Endothelial cell of umbilical vein (primary cell): ENCODE results near the gene DIDO1. TPM values are rescaled to one million over a fixed set of nuclear protein-coding genes. Genes with fewer than 3 reads are reported as not detected.

Source experiments
- BruUV-seq: library from RNA; stranded (reverse); fragments of 400-500 nt; replicated peaks from 2 replicates; lab custom pipeline; 2021; lab: Mats Ljungman, UMichigan
- CTCF ChIA-PET: fragments of 300-600, 350-600 bp; sonication (Branson Sonifier 250); formaldehyde crosslinking; loops from one replicate; lab custom pipeline; 2021; ENCODE audit warnings: antibody characterized with exemption, inconsistent platforms; lab: Charles Lee
- POLR2A ChIA-PET: fragments of 300-600, 350-600 bp; sonication (Branson Sonifier 250); formaldehyde crosslinking; loops from one replicate; lab custom pipeline; 2021; ENCODE audit warnings: antibody characterized with exemption, inconsistent platforms; lab: Charles Lee
- DNase-seq: peaks from one replicate; pipeline ENCODE4 v3.0.0-alpha.2; 2011; ENCODE audit warnings: low read depth, low spot score
- FAIRE-seq: peaks from 2 replicates; lab custom pipeline; 2011; peaks lifted over from hg19 to GRCh38; lab: Jason Lieb, UNC
- H2AFZ ChIP-seq: 2 replicates; pipeline ENCODE4 v1.6.0; 2012; ENCODE audit warnings: low read depth, low read length, control low read depth, inconsistent platforms
- H3K27ac ChIP-seq: 2 replicates; pipeline ENCODE4 v1.5.1; 2011; ENCODE audit warnings: low read depth, mild to moderate bottlenecking, control low read depth, low read length, moderate library complexity; ENCODE audit not compliant: insufficient read depth
- H3K27me3 ChIP-seq, 2 experiments: 2 replicates each; pipeline versions ENCODE4 v1.6.0 to v1.6.1; 2011; ENCODE audit warnings: low read length in 2 of 2, mixed read lengths in 1 of 2; ENCODE audit not compliant: control insufficient read depth in 2 of 2, insufficient read depth in 2 of 2
- H3K36me3 ChIP-seq, 2 experiments: 2 replicates in 1 of 2; 3 replicates in 1 of 2; pipeline ENCODE4 v1.5.1; 2011; ENCODE audit warnings: low read length in 2 of 2, mild to moderate bottlenecking in 1 of 2, moderate library complexity in 1 of 2; ENCODE audit not compliant: control insufficient read depth in 2 of 2, insufficient read depth in 2 of 2; ENCODE audit errors: extremely low read depth in 1 of 2
- H3K4me1 ChIP-seq: 3 replicates; pipeline ENCODE4 v1.5.1; 2011; ENCODE audit warnings: mild to moderate bottlenecking, low read length; ENCODE audit not compliant: control insufficient read depth, insufficient read depth; ENCODE audit errors: extremely low read depth
- H3K4me2 ChIP-seq: 2 replicates; pipeline ENCODE4 v1.6.1; 2011; ENCODE audit warnings: low read length, control low read depth, mixed read lengths; ENCODE audit not compliant: insufficient read depth
- H3K4me3 ChIP-seq, 3 experiments: fragments of 200-600 bp in 1 of 3; sonication (generic), shearing (Covaris generic) in 1 of 3; replicated peaks in 1 of 3; 2 replicates each; pipeline ENCODE4 v1.5.1; 2011 to 2016; ENCODE audit warnings: control low read depth in 3 of 3, low read length in 3 of 3, mild to moderate bottlenecking in 2 of 3, inconsistent platforms in 1 of 3, low read depth in 1 of 3, moderate library complexity in 1 of 3; ENCODE audit not compliant: insufficient read depth in 1 of 3
- H3K79me2 ChIP-seq: 2 replicates; pipeline ENCODE4 v1.6.0; 2012; ENCODE audit warnings: low read length, inconsistent platforms; ENCODE audit not compliant: control insufficient read depth, insufficient read depth
- H3K9ac ChIP-seq: replicated peaks from 2 replicates; pipeline ENCODE3; 2011; ENCODE audit warnings: low read length, control low read depth; ENCODE audit not compliant: insufficient read depth; ENCODE audit errors: extremely low read depth
- H3K9me1 ChIP-seq: replicated peaks from 3 replicates; pipeline ENCODE4 v1.6.0; 2011; ENCODE audit warnings: mild to moderate bottlenecking, low read length; ENCODE audit not compliant: control insufficient read depth, insufficient read depth; ENCODE audit errors: extremely low read depth
- H3K9me3 ChIP-seq: replicated peaks from 2 replicates; pipeline ENCODE4 v1.5.1; 2012; ENCODE audit warnings: low read length, inconsistent platforms; ENCODE audit not compliant: control insufficient read depth, insufficient read depth
- H4K20me1 ChIP-seq: replicated peaks from 2 replicates; pipeline ENCODE3; 2011; ENCODE audit warnings: mild to moderate bottlenecking, low read length; ENCODE audit not compliant: control insufficient read depth, insufficient read depth; ENCODE audit errors: extremely low read depth
- EZH2 ChIP-seq: IDR thresholded peaks from 2 replicates; pipeline ENCODE4 v1.6.1; 2012; ENCODE audit warnings: borderline replicate concordance, low read depth, mild to moderate bottlenecking, moderate library complexity, low read length, inconsistent platforms; ENCODE audit not compliant: severe bottlenecking
- FOS ChIP-seq: IDR thresholded peaks from 2 replicates; pipeline ENCODE4 v1.6.1; 2011; ENCODE audit warnings: mild to moderate bottlenecking, low read length, moderate library complexity, borderline replicate concordance; ENCODE audit not compliant: insufficient read depth
- GATA2 ChIP-seq: IDR thresholded peaks from 2 replicates; pipeline ENCODE4 v1.7.0; 2011; ENCODE audit warnings: low read depth, mild to moderate bottlenecking, moderate library complexity, mixed read lengths, low read length; ENCODE audit not compliant: insufficient read length, insufficient read depth
- JUN ChIP-seq: IDR thresholded peaks from 2 replicates; pipeline ENCODE4 v1.6.1; 2011; ENCODE audit warnings: borderline replicate concordance, low read depth; ENCODE audit not compliant: insufficient read length, insufficient read depth
- MAX ChIP-seq: IDR thresholded peaks from 2 replicates; pipeline ENCODE4 v1.6.1; 2011; ENCODE audit not compliant: insufficient read depth, insufficient read length
- MYC ChIP-seq: IDR thresholded peaks from one replicate; pipeline ENCODE4 v1.6.1; 2011; ENCODE audit warnings: mild to moderate bottlenecking, low read depth, low read length
- POLR2A ChIP-seq: IDR thresholded peaks from 2 replicates; pipeline ENCODE4 v1.6.1; 2012; ENCODE audit warnings: low read depth, mild to moderate bottlenecking, control low read depth, low read length
- POLR2AphosphoS5 ChIP-seq: IDR thresholded peaks from 2 replicates; pipeline ENCODE4 v1.6.1; 2012; ENCODE audit warnings: low read depth, mild to moderate bottlenecking, control low read depth, low read length, moderate library complexity; ENCODE audit not compliant: insufficient read depth
- dilution Hi-C: fragments of 300-500 bp; cut with MboI; formaldehyde crosslinking; loops from one replicate; pipeline ENCODE4 v1.15.0; 2019; ENCODE audit warnings: low sequenced_read_pairs; ENCODE audit not compliant: extremely low pct_ligation_motif_present
- intact Hi-C: fragments of 100-400 bp; cut with micrococcal nuclease; formaldehyde crosslinking; loops from one replicate; pipeline ENCODE4 v1.10.0; 2022
- polyA plus RNA-seq, 4 experiments: library from polyadenylated mRNA; depleted of rRNA in 3 of 4; stranded (reverse) in 3 of 4; unstranded in 1 of 4; fragments of >200 nt; gene quantifications; 2 replicates each; pipeline versions ENCODE4 v1.2.1 to v1.2.3, GENCODE V29; 2011 to 2012; ENCODE audit warnings: missing spikeins in 1 of 4
- total RNA-seq: library from RNA; stranded (reverse); gene quantifications from 2 replicates; pipeline ENCODE4 v1.2.3, GENCODE V29; 2021
- TF ChIP-seq, protein P1 (sequence below), 2 donors: IDR thresholded peaks; 1 replicate in 1 of 2; 2 replicates in 1 of 2; pipeline ENCODE4 v1.5.1; 2011; ENCODE audit warnings: low read length in 2 of 2, mild to moderate bottlenecking in 2 of 2, moderate library complexity in 2 of 2, control low read depth in 1 of 2, inconsistent platforms in 1 of 2, low read depth in 1 of 2; ENCODE audit not compliant: insufficient read depth in 1 of 2; ENCODE audit errors: extremely low read depth in 1 of 2

The DIDO1 gene
- total and polyA plus RNA-seq, 2 donors (not counting 3 experiments of a cell fraction or from before 2014, with no cell fraction given) = 22.1 to 51.2 TPM

- ChIA-PET POLR2A (no interaction called here), CTCF (interaction anchor here (0.6 to 1.0 kb wide), 4 partner anchors 8 to 18 kb away, joined by 3 read pairs; partner anchors contain the start of gene GID8)
- no peak overlapping the region for H3K4me2 ChIP-seq
- no peak for TF ChIP-seq JUN
- TF ChIP-seq FOS = no peak
- TF ChIP-seq MYC = no peak
- TF ChIP-seq GATA2 = no peak
- TF ChIP-seq, protein P1, sequence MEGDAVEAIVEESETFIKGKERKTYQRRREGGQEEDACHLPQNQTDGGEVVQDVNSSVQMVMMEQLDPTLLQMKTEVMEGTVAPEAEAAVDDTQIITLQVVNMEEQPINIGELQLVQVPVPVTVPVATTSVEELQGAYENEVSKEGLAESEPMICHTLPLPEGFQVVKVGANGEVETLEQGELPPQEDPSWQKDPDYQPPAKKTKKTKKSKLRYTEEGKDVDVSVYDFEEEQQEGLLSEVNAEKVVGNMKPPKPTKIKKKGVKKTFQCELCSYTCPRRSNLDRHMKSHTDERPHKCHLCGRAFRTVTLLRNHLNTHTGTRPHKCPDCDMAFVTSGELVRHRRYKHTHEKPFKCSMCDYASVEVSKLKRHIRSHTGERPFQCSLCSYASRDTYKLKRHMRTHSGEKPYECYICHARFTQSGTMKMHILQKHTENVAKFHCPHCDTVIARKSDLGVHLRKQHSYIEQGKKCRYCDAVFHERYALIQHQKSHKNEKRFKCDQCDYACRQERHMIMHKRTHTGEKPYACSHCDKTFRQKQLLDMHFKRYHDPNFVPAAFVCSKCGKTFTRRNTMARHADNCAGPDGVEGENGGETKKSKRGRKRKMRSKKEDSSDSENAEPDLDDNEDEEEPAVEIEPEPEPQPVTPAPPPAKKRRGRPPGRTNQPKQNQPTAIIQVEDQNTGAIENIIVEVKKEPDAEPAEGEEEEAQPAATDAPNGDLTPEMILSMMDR (IDR thresholded peaks at IDR 0.05; ENCODE audit: extremely low read depth in 1 of 2, insufficient read depth in 1 of 2, low read depth in 1 of 2, low read length in 2 of 2) = no peak
- TF ChIP-seq EZH2 = no peak
- TF ChIP-seq POLR2AphosphoS5 = no peak
- no peak for TF ChIP-seq MAX
- no peak for TF ChIP-seq POLR2A
- intact Hi-C loops (no loop called here), dilution Hi-C loops (no loop called here)
- no peaks in the 10 kb centered on the region for H3K9me3 ChIP-seq
- no peaks in the 10 kb centered on the region for H3K27me3 ChIP-seq
- FAIRE-seq (no peak), DNase-seq (no peak)
- H3K79me2 ChIP-seq = peaks cover 33% of the 10 kb centered on the region
- no peaks in the 10 kb centered on the region for H4K20me1 ChIP-seq
- no peak overlapping the region for H2AFZ ChIP-seq
- H3K27ac ChIP-seq = no peak overlapping the region
- H3K36me3 ChIP-seq = no peaks in the 10 kb centered on the region
- no peak overlapping the region for H3K4me3 ChIP-seq
- no TSS peak for BruUV-seq
- H3K4me1 ChIP-seq = peaks cover 20% of the 10 kb centered on the region
- no peak overlapping the region for H3K9ac ChIP-seq
- H3K9me1 ChIP-seq = no peaks in the 10 kb centered on the region
Measured at GRCh38 chr20:62956387-62957135, 30.3 kb upstream of the DIDO1 start.
